CD4-positive, alpha-beta T cell (primary cell): ENCODE measurements around the gene TSPAN7. TPM values are rescaled to one million over a fixed set of nuclear protein-coding genes. Genes with fewer than 3 reads are reported as not detected.

Source experiments
- ATAC-seq: fragments of 200-7000 bp; cut with Tn5 transposase; one replicate; pipeline ENCODE4 v1.10.0; 2022; ENCODE audit warnings: mild to moderate bottlenecking; ENCODE audit not compliant: poor library complexity
- CTCF ChIA-PET: fragments of 350-600 bp; sonication (Branson Sonifier 250); formaldehyde crosslinking; loops from one replicate; lab custom pipeline; 2021; ENCODE audit warnings: antibody characterized with exemption, inconsistent platforms; lab: Charles Lee
- POLR2A ChIA-PET: fragments of 350-600 bp; sonication (Branson Sonifier 250); formaldehyde crosslinking; loops from one replicate; lab custom pipeline; 2021; ENCODE audit warnings: antibody characterized with exemption, inconsistent platforms; lab: Charles Lee
- DNase-seq, 14 experiments: peaks; one replicate each; pipeline ENCODE4 v3.0.0-alpha.2; 2013 to 2020; ENCODE audit warnings: mixed read lengths in 2 of 14
- H3K27ac ChIP-seq, 2 donors: one replicate each; pipeline versions ENCODE4 v1.5.1 to v1.7.0; 2013; ENCODE audit warnings: low read length in 2 of 2, low read depth in 1 of 2, mild to moderate bottlenecking in 1 of 2
- H3K27me3 ChIP-seq, 2 experiments: 1 replicate in 1 of 2; 2 replicates in 1 of 2; pipeline versions ENCODE4 v1.6.1 to v1.7.0; 2013; ENCODE audit warnings: low read length in 2 of 2, control low read depth in 1 of 2, mild to moderate bottlenecking in 1 of 2, moderate library complexity in 1 of 2; ENCODE audit not compliant: insufficient read depth in 2 of 2, control insufficient read depth in 1 of 2
- H3K36me3 ChIP-seq: one replicate; pipeline ENCODE4 v1.6.1; 2013; ENCODE audit warnings: low read length, control low read depth; ENCODE audit not compliant: insufficient read depth
- H3K4me1 ChIP-seq: one replicate; pipeline ENCODE4 v1.6.1; 2013; ENCODE audit warnings: low read length, control low read depth; ENCODE audit not compliant: insufficient read depth
- H3K4me3 ChIP-seq: one replicate; pipeline ENCODE4 v1.5.1; 2013; ENCODE audit warnings: mild to moderate bottlenecking, low read length, moderate library complexity
- H3K9me3 ChIP-seq, 2 experiments: 1 replicate in 1 of 2; 2 replicates in 1 of 2; pipeline versions ENCODE4 v1.6.1 to v1.7.0; 2013; ENCODE audit warnings: low read length in 2 of 2, mild to moderate bottlenecking in 2 of 2, control low read depth in 1 of 2, moderate library complexity in 1 of 2; ENCODE audit not compliant: control insufficient read depth in 1 of 2, insufficient read depth in 1 of 2
- H3K27ac Mint-ChIP-seq: one replicate; pipeline ENCODE4 v1.8.0; 2020; ENCODE audit warnings: mixed read lengths
- H3K27me3 Mint-ChIP-seq: one replicate; pipeline ENCODE4 v1.8.0; 2021; ENCODE audit warnings: mixed read lengths
- H3K36me3 Mint-ChIP-seq: one replicate; pipeline ENCODE4 v1.8.0; 2021; ENCODE audit warnings: low read depth, mixed read lengths
- H3K4me1 Mint-ChIP-seq: one replicate; pipeline ENCODE4 v1.8.0; 2021; ENCODE audit warnings: low read depth, mixed read lengths
- H3K4me3 Mint-ChIP-seq: one replicate; pipeline ENCODE4 v1.8.0; 2020; ENCODE audit warnings: mild to moderate bottlenecking, mixed read lengths
- H3K9me3 Mint-ChIP-seq: one replicate; pipeline ENCODE4 v1.8.0; 2020; ENCODE audit warnings: mixed read lengths
- intact Hi-C, 2 experiments: fragments of 100-400 bp; cut with DNase I in 1 of 2; cut with micrococcal nuclease in 1 of 2; formaldehyde crosslinking; loops; one replicate each; pipeline versions ENCODE4 v1.15.1 to v1.9.0; 2023 to 2025; cut with DNase I, micrococcal nuclease
- total RNA-seq, 174 experiments: library from RNA in 2 of 174; stranded (reverse) in 2 of 174; gene quantifications; one replicate each; pipeline ENCODE4 v1.2.3 and lab custom pipeline; 2021 to 2026
- TF ChIP-seq, protein P1 (sequence below): fragments of 200-600 bp; IDR thresholded peaks from one replicate; pipeline ENCODE4 v1.8.0; 2022; ENCODE audit warnings: antibody characterized with exemption, mild to moderate bottlenecking

TSPAN7 gene
- total RNA-seq, 2 experiments from 2014 or later = 0.36 TPM; not detected in 1

DNA sequence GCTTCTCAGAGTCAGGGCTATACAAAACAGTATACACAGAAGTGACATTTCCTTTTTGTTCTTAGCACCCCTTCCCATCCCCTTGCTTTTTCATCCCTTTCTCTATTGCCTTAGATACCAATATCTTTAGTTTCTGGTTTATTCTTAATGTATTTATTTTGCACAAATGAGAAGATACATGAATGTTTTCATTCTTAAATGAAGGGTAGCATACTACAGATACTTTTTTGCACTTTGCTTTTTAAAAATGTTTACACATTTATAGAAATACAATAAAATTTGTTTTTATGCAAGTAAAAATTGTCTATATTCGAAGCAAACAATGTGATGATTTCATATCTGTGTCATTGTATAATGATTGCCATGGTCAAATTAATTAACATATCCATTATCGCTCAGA is 33.1 kb downstream of the TSPAN7 start:
- H3K4me1 ChIP-seq = no peaks in the 10 kb centered on the region
- H3K4me3 Mint-ChIP-seq = no peak overlapping the region
- peaks cover 0 to 10% of the 10 kb centered on the region in 2 experiments for H3K27me3 ChIP-seq
- H3K9me3 Mint-ChIP-seq = no peaks in the 10 kb centered on the region
- no peaks in the 10 kb centered on the region for H3K9me3 ChIP-seq
- no peaks in the 10 kb centered on the region for H3K36me3 Mint-ChIP-seq
- no peaks in the 10 kb centered on the region for H3K4me1 Mint-ChIP-seq
- POLR2A ChIA-PET = no interaction called here
- DNase-seq = no peak
- intact Hi-C loops = no loop called here
- H3K27ac ChIP-seq = no peak overlapping the region
- no peaks in the 10 kb centered on the region for H3K36me3 ChIP-seq
- no peak overlapping the region for H3K4me3 ChIP-seq
- TF ChIP-seq, protein P1, sequence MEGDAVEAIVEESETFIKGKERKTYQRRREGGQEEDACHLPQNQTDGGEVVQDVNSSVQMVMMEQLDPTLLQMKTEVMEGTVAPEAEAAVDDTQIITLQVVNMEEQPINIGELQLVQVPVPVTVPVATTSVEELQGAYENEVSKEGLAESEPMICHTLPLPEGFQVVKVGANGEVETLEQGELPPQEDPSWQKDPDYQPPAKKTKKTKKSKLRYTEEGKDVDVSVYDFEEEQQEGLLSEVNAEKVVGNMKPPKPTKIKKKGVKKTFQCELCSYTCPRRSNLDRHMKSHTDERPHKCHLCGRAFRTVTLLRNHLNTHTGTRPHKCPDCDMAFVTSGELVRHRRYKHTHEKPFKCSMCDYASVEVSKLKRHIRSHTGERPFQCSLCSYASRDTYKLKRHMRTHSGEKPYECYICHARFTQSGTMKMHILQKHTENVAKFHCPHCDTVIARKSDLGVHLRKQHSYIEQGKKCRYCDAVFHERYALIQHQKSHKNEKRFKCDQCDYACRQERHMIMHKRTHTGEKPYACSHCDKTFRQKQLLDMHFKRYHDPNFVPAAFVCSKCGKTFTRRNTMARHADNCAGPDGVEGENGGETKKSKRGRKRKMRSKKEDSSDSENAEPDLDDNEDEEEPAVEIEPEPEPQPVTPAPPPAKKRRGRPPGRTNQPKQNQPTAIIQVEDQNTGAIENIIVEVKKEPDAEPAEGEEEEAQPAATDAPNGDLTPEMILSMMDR = no peak
- ATAC-seq = no peak
- peaks cover 13% of the 10 kb centered on the region for H3K27me3 Mint-ChIP-seq
- CTCF ChIA-PET = no interaction called here
- H3K27ac Mint-ChIP-seq = no peak overlapping the region

DNA sequence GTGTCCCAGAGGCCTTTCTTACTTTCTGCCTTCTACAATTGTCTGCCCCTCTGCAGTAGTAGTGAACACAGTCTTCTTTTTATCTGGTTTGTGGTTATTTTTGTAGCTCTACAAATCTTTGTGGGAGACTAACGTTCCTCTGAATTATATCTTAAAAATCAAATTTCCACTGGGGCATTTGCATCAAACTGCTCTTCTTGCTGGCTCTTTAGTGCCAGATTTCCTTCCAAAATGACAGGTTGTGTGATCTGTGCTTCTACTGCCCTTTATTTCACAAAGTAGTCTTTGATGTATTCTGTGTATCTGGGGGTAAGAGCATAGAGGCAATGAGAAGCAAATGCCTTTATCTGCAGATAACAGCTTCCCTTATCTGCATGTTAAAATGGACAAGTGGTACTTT is 34.5 kb downstream of the TSPAN7 start:
- intact Hi-C loops = no loop called here
- Mint-ChIP-seq H3K9me3 (no peaks in the 10 kb centered on the region), H3K4me1 (no peaks in the 10 kb centered on the region), H3K4me3 (no peak overlapping the region), H3K27ac (no peak overlapping the region), H3K27me3 (peaks cover 13% of the 10 kb centered on the region), H3K36me3 (no peaks in the 10 kb centered on the region)
- TF ChIP-seq, protein P1 = no peak
- Histone ChIP-seq H3K9me3 (no peaks in the 10 kb centered on the region), H3K36me3 (no peaks in the 10 kb centered on the region), H3K4me3 (no peak overlapping the region), H3K27me3 (peaks cover 0 to 10% of the 10 kb centered on the region in 2 experiments), H3K27ac (no peak overlapping the region), H3K4me1 (no peaks in the 10 kb centered on the region)
- ChIA-PET CTCF (no interaction called here), POLR2A (no interaction called here)
- ATAC-seq (no peak), DNase-seq (no peak)

DNA sequence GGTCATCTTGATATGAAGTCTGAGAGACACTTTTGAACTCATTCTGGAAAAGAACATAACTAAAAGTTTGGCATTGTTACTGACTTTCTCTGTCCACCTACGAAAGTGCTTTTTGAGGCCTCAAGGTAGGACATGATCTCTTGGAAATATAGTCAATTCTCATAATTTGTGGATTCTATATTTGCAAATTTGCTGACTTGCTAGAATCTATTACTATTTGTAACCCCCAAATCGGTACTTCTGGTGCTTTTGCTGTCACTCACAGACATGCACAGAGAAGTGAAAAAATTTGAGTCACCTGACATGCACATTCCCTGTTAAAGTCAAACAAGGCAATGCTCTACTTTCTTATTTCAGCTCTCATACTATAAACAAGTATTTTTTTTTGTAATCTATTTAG is 35.6 kb downstream of the TSPAN7 start:
- no peak overlapping the region for H3K4me3 Mint-ChIP-seq
- H3K27ac ChIP-seq = no peak overlapping the region
- POLR2A ChIA-PET = no interaction called here
- H3K4me3 ChIP-seq = no peak overlapping the region
- peaks cover 0 to 19% of the 10 kb centered on the region in 2 experiments for H3K27me3 ChIP-seq
- DNase-seq (no peak), ATAC-seq (no peak)
- no peaks in the 10 kb centered on the region for H3K36me3 Mint-ChIP-seq
- H3K36me3 ChIP-seq = no peaks in the 10 kb centered on the region
- CTCF ChIA-PET = no interaction called here
- TF ChIP-seq, protein P1 = no peak
- intact Hi-C loops = no loop called here
- H3K27ac Mint-ChIP-seq = no peak overlapping the region
- peaks cover 16% of the 10 kb centered on the region for H3K27me3 Mint-ChIP-seq
- H3K4me1 ChIP-seq = no peaks in the 10 kb centered on the region
- no peaks in the 10 kb centered on the region for H3K9me3 Mint-ChIP-seq
- H3K9me3 ChIP-seq = no peaks in the 10 kb centered on the region
- H3K4me1 Mint-ChIP-seq = no peaks in the 10 kb centered on the region
